GM19324 (cell line): ENCODE data around the gene ABCC10.
"Not testable (repeated sequence)": the region's sequence is repeated elsewhere in the genome, so short reads cannot be mapped to it uniquely, and the experiment has no call there.

Experiments
- ATAC-seq: cut with Tn5 transposase; IDR thresholded peaks from one replicate; pipeline ENCODE4 v1.9.1; 2021; ENCODE audit warnings: mild to moderate bottlenecking, moderate library complexity; ENCODE audit not compliant: unreplicated experiment, low FRiP score

ABCC10 gene

DNA sequence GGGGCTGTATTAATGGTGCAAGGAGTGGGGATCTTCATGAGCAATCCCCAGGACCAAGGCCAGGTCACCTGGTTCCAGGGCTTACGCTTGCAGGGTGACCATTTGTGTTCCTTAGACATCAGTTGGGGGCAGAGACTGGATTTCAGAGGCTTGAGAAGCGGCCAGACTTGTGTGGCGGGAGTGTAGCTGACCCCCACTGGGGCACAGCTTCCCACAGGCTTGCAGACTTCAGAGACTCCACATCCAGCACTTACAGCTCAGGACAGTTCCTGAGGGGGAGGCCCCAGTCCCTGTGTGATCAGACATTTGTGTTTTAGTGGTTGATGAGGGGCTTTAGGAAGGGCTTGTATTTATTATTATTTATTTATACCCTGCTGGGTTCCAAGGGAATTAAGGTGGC, 65.3 kb downstream of the ABCC10 start:
- no peak for ATAC-seq

GRCh38 chr6:43493230-43493629, 65.9 kb downstream of the ABCC10 start:
- no peak for ATAC-seq

DNA sequence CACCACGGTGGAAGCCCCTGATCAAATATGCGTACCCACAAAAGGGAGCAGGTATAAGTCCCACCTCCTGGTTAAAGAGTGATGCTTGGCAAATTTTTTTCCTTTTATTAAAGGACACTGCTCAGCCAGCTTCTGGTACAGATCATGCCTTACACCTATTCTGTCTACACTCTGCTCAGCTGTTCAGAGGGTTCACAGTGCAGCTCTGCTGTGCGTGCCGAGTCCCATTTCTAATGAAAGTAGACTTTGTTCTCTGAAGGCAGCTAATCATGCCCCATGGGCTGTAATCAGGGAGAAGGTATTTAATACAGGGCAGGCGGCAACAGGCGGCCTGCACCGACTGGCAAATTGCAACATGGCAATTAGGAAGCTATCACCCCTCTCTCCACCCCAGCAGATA, 66.5 kb downstream of the ABCC10 start:
- no peak for ATAC-seq

GRCh38 chr6:43494321-43494720, 67.0 kb downstream of the ABCC10 start:
- no peak for ATAC-seq

DNA sequence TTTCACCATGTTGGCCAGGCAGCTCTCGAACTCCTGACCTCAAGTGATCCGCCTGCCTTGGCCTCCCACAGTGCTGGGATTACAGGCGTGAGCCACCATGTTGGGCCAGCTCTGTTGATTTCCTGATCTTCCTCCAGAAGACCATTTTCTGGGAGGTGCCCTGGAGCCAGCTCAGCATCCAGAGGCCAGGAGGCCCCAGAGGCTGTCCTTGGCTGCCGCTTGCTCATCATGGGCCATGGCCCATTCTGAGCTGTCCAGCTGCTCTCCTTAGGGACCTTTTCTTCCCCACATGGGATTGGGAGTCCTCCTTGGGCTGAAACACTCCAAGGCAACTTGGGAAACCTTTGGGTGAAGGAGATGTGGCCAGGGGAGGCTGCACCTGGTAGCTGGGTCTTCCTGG, 67.4 kb downstream of the ABCC10 start:
- no peak for ATAC-seq

DNA sequence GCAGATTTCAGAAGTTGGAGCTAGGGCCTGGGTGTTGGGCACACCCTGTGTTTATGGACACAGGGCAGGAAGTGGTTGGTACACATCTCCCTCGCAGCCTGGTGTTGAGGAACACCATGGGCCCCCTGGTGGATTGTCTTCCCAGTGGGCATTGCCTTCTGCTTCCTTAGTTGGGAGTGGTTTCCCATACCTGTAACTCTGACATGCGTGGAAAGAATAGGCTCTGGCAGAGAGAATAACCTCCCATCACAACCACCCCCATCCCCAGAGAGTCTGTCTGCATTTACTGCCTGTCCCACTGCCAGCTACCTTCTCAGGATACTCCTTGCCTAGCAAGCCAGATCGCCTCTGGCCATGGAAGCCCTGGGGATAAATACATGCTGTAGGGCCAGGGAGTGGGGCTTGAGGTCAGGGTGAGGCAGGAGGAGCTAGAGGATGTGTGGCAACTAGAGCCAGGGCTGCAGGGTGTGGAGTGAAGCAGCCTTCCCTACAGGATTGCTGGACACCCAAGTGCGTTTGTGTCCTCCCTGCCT, 68.1 kb downstream of the ABCC10 start:
- no peak for ATAC-seq

DNA sequence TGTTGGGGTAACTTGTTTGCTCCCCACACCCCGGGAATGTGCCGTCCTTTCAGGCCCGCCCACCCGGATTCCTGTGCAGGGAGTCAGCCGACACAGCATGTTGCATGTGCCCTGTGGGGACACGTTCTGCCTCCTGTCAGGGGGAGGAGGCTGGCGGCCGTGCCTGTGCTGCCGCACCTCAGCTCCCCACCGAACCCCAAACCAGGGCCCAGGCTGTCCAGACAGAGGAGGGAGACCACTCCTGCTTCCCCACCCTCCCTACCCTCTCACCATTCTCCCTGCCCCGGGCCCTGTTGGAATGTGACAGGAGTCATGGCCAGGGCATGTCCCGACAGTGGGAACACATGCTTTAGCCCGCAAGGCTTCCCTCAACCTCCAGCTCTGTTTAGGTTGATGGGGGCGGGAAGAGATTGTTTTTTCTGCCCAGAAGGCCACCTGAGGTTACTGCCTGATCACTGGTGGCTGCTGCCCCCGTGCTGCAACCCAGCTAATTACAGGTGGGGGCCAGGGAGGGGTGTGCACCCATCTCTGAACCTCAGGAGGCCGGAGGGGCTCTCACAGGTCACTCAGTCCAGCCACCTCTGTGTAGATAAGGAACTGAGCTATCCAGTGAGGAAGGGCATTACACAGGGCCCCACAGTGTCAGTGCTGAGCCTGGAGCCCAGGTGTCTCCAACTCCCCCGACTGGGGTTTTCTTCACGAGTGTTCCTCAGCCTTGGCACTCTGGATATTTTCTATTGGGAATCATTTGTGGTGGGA, 69.2 kb downstream of the ABCC10 start:
- ATAC-seq = no peak

GRCh38 chr6:43497129-43497396, 69.7 kb downstream of the ABCC10 start:
- ATAC-seq = no peak

DNA sequence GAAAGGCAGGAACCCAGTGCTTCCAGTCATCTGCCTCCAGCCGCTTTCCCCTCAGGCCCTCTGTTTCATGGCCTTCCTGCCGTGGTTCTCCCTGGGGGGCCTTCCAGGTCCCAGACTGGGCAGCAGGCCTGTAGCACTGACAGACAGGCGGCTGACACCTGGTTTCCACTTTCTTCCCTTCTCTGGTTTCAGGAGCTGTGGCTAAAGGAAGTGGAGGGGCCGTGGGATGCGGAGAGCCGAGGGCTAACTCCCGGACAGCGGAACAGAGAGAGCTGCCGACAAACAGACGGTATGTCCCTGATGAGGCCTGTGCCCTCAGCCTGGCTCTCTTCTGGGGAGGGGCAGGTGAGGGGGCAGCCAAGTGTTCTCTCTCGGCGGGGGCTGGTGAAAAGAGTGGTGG, 70.3 kb downstream of the ABCC10 start:
- ATAC-seq = no peak

GRCh38 chr6:43498291-43498690, 71.0 kb downstream of the ABCC10 start:
- not testable (repeated sequence) for ATAC-seq

- no peak for ATAC-seq
Observed at GRCh38 chr6:43499028-43499815, 71.9 kb downstream of the ABCC10 start.
